SIG-M5 (cell line): ENCODE measurements around the gene ENOX2.

Experiments
- DNase-seq: peaks from one replicate; lab custom pipeline; 2025; lab: John Stamatoyannopoulos, UW

Gene ENOX2

GRCh38 chrX:130626521-130626920, 276.5 kb downstream of the ENOX2 start:
- DNase-seq, result no peak

DNA sequence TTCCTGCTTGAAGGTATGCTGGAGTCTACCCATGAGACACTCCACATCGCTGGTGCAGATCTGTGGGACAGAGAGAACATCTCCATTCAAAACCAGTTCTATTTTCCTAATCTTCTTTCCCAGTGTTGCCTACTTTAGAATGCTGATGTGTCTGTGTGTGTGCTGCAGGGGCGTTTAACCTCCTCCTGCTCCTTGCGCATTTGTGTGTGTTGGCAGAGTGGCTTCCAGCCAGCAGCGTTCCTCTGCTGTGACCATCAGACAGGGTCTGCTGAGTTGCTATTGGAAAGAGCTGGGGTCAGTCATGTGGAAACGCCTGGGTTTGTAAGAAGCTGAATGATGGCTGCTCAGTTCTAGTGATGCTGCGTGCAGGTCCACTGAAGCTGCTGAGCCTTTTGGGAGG, 277.6 kb downstream of the ENOX2 start:
- DNase-seq, result no peak

DNA sequence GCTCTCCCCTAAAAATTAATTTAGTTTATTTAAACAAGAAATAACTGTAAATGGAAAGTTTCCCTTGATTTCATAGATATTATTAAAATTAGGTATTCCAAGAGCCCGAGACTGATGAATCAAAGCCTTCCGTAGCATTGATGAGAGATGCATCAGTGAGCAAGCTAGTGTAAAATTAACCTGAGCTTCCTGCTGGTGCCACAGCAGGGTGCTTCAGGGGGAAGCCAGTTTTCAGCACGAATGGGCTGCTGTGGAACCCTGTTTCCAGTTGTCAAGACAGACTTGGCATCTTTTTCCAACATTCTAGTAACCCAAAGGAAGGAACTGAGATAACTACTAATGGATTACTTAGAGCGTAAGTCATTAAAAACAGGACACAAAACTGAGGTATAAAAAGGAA, 279.5 kb downstream of the ENOX2 start:
- DNase-seq, result no peak

DNA sequence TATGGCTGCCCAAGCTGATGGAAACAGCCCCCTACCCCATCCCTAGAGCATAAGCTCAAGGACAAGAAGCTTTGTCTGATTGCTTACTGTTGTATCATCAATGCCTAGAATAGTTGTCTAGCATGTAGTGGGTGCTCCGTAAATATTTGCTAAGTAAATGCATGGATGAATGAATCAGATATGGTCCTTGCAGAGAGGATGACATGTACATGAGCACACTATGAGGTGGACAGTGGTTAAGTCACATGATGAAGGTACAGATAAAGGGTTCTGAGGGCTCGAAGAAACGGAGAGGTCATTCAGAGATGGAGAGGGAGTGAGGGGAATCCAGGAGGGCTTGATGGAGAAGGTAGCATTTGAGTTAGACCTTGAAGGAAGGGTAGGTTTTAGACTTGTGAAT, 287.1 kb downstream of the ENOX2 start:
- DNase-seq, result no peak

GRCh38 chrX:130607431-130607830, 295.6 kb downstream of the ENOX2 start:
- DNase-seq, result no peak

DNA sequence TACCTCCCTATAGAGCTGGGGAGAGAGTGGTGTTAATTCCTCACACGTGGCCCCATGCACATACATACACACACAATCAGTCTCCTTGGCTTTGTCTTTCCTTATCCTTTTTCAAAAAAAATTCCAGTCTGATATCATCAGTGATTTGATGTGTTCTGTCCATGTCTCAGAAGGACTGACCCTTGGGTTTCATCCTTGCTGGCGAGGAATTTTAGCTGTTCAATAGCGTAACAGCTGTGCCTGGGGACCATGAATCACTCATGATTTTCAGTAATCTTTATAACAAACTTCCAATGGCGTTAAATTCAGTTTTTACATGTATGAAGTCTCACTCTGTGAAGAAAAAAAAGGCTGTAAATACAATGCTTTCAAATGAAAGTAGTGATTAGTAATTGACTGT, 296.6 kb downstream of the ENOX2 start:
- no peak for DNase-seq

DNA sequence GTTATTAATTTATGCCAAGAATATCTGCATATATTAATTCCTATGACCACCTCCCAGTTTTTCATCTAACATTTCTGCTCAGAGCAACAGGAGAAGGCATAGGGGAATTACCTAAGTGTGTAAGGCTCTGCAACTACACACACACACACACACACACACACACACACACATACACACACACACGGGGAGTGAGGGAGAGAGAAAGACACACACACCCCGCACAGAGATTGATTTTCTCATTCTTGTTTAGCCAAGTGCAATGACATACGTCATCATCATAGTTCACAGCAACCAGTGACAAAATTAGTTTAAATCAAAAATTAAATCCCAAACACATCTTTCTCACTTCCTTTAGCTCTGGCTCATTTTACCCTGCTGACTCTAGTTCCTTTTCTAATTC, 298.1 kb downstream of the ENOX2 start:
- no peak for DNase-seq

GRCh38 chrX:130594453-130594916, 308.5 kb downstream of the ENOX2 start:
- DNase-seq, result no peak

DNA sequence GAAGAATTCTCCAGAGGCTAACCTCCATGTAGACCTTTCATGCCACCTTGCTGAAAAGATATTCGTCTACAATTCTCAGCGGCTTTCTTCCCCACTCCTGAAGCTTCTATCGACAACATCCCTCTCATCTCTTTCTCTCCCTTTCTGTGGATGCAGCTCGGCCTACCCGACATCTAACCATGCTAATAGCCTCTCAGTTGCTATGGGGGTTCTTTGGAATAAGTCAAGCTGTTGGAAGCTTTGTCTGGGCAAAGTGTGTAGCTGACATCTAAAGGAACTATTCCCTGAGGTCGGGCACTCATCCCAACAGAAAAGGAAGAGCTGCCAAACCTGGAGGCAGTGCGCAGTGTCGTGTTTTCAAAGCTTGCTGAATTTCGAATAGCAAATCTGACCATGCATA, 309.1 kb downstream of the ENOX2 start:
- no peak for DNase-seq

- no peak for DNase-seq
Measured at GRCh38 chrX:130592204-130592603, 310.8 kb downstream of the ENOX2 start.

DNA sequence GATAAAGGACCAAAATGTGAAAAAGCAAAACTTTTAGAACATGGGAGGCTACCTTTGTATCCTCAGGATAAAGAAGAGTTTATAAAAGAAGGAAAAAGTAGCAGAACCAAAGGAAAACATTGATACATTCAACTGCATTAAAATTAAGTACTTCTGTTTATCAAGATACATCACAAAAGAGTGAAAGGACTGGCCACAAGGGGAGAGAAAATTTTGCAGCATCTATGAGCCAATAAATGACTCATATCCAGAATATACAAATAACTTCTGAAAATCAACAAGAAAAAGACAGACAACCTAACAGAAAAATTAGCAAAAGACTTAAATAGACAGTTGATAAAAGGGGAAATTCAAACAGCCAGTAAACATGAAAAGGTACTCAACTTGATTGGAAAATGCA, 324.1 kb downstream of the ENOX2 start:
- DNase-seq, result no peak

DNA sequence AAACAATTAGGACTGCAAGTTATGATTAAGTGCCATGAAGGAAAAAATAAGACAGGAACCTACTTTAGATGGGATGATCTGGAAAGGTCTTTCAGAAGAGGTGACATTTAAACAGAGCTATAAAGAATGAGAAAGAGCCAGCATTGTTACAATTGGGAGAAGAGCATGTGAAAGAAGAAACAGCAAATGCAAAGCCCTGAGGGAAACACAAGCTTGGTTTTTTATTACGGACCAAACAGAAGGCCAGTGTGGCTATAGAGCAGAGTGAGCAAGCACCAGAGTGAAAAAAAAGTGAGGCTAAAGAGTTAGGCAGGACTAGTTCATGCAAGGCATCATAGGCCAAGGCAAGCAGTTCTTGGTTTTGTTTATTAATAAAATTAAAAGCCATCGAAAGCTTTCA, 325.6 kb downstream of the ENOX2 start:
- no peak for DNase-seq

- no peak for DNase-seq
Measured at GRCh38 chrX:130575831-130576389, 327.1 kb downstream of the ENOX2 start.
